Mesenchymal stem cell (in vitro differentiated cells and primary cell): Measurements from ENCODE around the gene EFCAB6.

Source experiments
- DNase-seq: peaks from one replicate; pipeline ENCODE4 v3.0.0-alpha.2; 2013
- H2AFZ ChIP-seq: one replicate; pipeline ENCODE4 v1.6.1; 2013; ENCODE audit warnings: low read depth, mild to moderate bottlenecking, control low read depth, inconsistent platforms, low read length, moderate library complexity
- H2AK5ac ChIP-seq: 2 replicates; pipeline ENCODE4 v1.6.1; 2013; ENCODE audit warnings: low read length, moderate library complexity, mild to moderate bottlenecking, inconsistent platforms; ENCODE audit not compliant: severe bottlenecking
- H2BK120ac ChIP-seq: one replicate; pipeline ENCODE4 v1.6.1; 2013; ENCODE audit warnings: low read depth, mild to moderate bottlenecking, inconsistent platforms, low read length, moderate library complexity
- H2BK12ac ChIP-seq, 2 experiments: one replicate each; pipeline ENCODE4 v1.6.1; 2013; ENCODE audit warnings: inconsistent platforms in 2 of 2, low read length in 2 of 2, mild to moderate bottlenecking in 2 of 2, moderate library complexity in 2 of 2, control low read depth in 1 of 2
- H2BK15ac ChIP-seq: one replicate; pipeline ENCODE4 v1.6.1; 2013; ENCODE audit warnings: mild to moderate bottlenecking, low read depth, inconsistent platforms; ENCODE audit not compliant: poor library complexity, severe bottlenecking
- H2BK5ac ChIP-seq: 2 replicates; pipeline ENCODE4 v1.6.1; 2013; ENCODE audit warnings: low read depth, mild to moderate bottlenecking, low read length, control low read depth, inconsistent platforms; ENCODE audit not compliant: poor library complexity, severe bottlenecking
- H3K14ac ChIP-seq, 2 experiments: one replicate each; pipeline ENCODE4 v1.6.1; 2013; ENCODE audit warnings: inconsistent platforms in 2 of 2, low read length in 2 of 2, control low read depth in 1 of 2, mild to moderate bottlenecking in 1 of 2, moderate library complexity in 1 of 2
- H3K18ac ChIP-seq, 2 experiments: one replicate each; pipeline ENCODE4 v1.6.1; 2013; ENCODE audit warnings: inconsistent platforms in 2 of 2, low read length in 2 of 2, control low read depth in 1 of 2, low read depth in 1 of 2, mild to moderate bottlenecking in 1 of 2
- H3K23ac ChIP-seq, 2 experiments: one replicate each; pipeline ENCODE4 v1.6.1; 2013; ENCODE audit warnings: inconsistent platforms in 2 of 2, low read length in 2 of 2, mild to moderate bottlenecking in 2 of 2, moderate library complexity in 2 of 2, control low read depth in 1 of 2
- H3K27ac ChIP-seq: 2 replicates; pipeline ENCODE4 v1.5.1; 2013; ENCODE audit warnings: mild to moderate bottlenecking, moderate library complexity, low read length, control low read depth, inconsistent platforms; ENCODE audit not compliant: poor library complexity, severe bottlenecking
- H3K27me3 ChIP-seq, 2 experiments: 2 replicates each; pipeline versions ENCODE4 v1.6.1 to v1.7.0; 2013; ENCODE audit warnings: low read length in 2 of 2, mild to moderate bottlenecking in 2 of 2, moderate library complexity in 2 of 2, control low read depth in 1 of 2, inconsistent platforms in 1 of 2; ENCODE audit not compliant: control insufficient read depth in 1 of 2, insufficient read depth in 1 of 2
- H3K36me3 ChIP-seq, 2 experiments: 2 replicates each; pipeline versions ENCODE4 v1.6.1 to v1.7.0; 2013; ENCODE audit warnings: low read length in 2 of 2, control low read depth in 1 of 2, inconsistent platforms in 1 of 2, low read depth in 1 of 2, mild to moderate bottlenecking in 1 of 2; ENCODE audit not compliant: insufficient read depth in 2 of 2, control insufficient read depth in 1 of 2
- H3K4ac ChIP-seq, 2 experiments: one replicate each; pipeline ENCODE4 v1.6.1; 2013; ENCODE audit warnings: inconsistent platforms in 2 of 2, low read length in 2 of 2, mild to moderate bottlenecking in 2 of 2, moderate library complexity in 2 of 2, control low read depth in 1 of 2, low read depth in 1 of 2
- H3K4me1 ChIP-seq: 2 replicates; pipeline ENCODE4 v1.6.1; 2013; ENCODE audit warnings: low read depth, low read length, control low read depth; ENCODE audit not compliant: control insufficient read depth, insufficient read depth
- H3K4me2 ChIP-seq: 2 replicates; pipeline ENCODE4 v1.6.1; 2013; ENCODE audit warnings: low read length, mild to moderate bottlenecking, inconsistent platforms; ENCODE audit not compliant: poor library complexity, severe bottlenecking
- H3K4me3 ChIP-seq, 2 experiments: 2 replicates each; pipeline versions ENCODE4 v1.5.1 to v1.7.0; 2013; ENCODE audit warnings: low read length in 2 of 2, mild to moderate bottlenecking in 2 of 2, control low read depth in 1 of 2, low read depth in 1 of 2; ENCODE audit not compliant: insufficient read depth in 1 of 2
- H3K79me1 ChIP-seq: replicated peaks from 2 replicates; pipeline ENCODE4 v1.6.1; 2013; ENCODE audit warnings: mild to moderate bottlenecking, control low read depth, low read length, inconsistent platforms; ENCODE audit not compliant: poor library complexity, severe bottlenecking
- H3K9ac ChIP-seq: 2 replicates; pipeline ENCODE4 v1.7.0; 2013; ENCODE audit warnings: mild to moderate bottlenecking, low read length, moderate library complexity
- H3K9me3 ChIP-seq: 2 replicates; pipeline ENCODE4 v1.7.0; 2013; ENCODE audit warnings: mild to moderate bottlenecking, low read length; ENCODE audit not compliant: control insufficient read depth
- H4K8ac ChIP-seq: one replicate; pipeline ENCODE4 v1.6.1; 2013; ENCODE audit warnings: inconsistent platforms, mild to moderate bottlenecking, low read length, moderate library complexity
- H4K91ac ChIP-seq: one replicate; pipeline ENCODE4 v1.6.1; 2013; ENCODE audit warnings: mild to moderate bottlenecking, low read length, inconsistent platforms
- WGBS: methylation state at CpG from one replicate; pipeline ENCODE4 v1.1.7; 2013; ENCODE audit warnings: mixed read lengths; 5-methylcytosine and 5-hydroxymethylcytosine counted together

EFCAB6 gene

GRCh38 chr22:43747877-43748276 is 64.2 kb downstream of the EFCAB6 start:
- Histone ChIP-seq H3K23ac (no peak overlapping the region), H3K27ac (no peak overlapping the region), H2AK5ac (no peak overlapping the region), H3K9ac (no peak overlapping the region), H3K18ac (no peak overlapping the region), H2BK15ac (no peak overlapping the region), H3K4me3 (no peak overlapping the region), H2BK120ac (no peak overlapping the region), H3K14ac (no peak overlapping the region), H4K91ac (no peak overlapping the region), H3K4me2 (no peak overlapping the region), H3K36me3 (no peaks in the 10 kb centered on the region), H3K9me3 (no peaks in the 10 kb centered on the region), H3K4ac (no peak overlapping the region), H3K79me1 (no peaks in the 10 kb centered on the region), H3K27me3 (peaks cover 10 to 34% of the 10 kb centered on the region in 2 experiments), H2BK5ac (no peak overlapping the region), H4K8ac (no peak overlapping the region), H3K4me1 (no peaks in the 10 kb centered on the region), H2BK12ac (no peak overlapping the region), H2AFZ (no peak overlapping the region)
- no peak for DNase-seq
- 95% methylated on average over 6 of the region's 6 CpGs for WGBS

- DNase-seq: no peak
- Histone ChIP-seq H2BK120ac (no peak overlapping the region), H4K8ac (no peak overlapping the region), H2BK12ac (no peak overlapping the region), H2AFZ (no peak overlapping the region), H2BK15ac (no peak overlapping the region), H3K4me1 (no peaks in the 10 kb centered on the region), H3K4ac (no peak overlapping the region), H3K9ac (no peak overlapping the region), H2AK5ac (no peak overlapping the region), H3K9me3 (no peaks in the 10 kb centered on the region), H3K27ac (no peak overlapping the region), H3K18ac (no peak overlapping the region), H3K4me3 (no peak overlapping the region), H3K4me2 (no peak overlapping the region), H3K23ac (no peak overlapping the region), H3K36me3 (no peaks in the 10 kb centered on the region), H4K91ac (no peak overlapping the region), H3K27me3 (peaks cover 10 to 34% of the 10 kb centered on the region in 2 experiments), H3K79me1 (no peaks in the 10 kb centered on the region), H2BK5ac (no peak overlapping the region), H3K14ac (no peak overlapping the region)
- 88% methylated on average over 6 of the region's 6 CpGs for WGBS
Observed at GRCh38 chr22:43747058-43747457, 65.0 kb downstream of the EFCAB6 start.

- no peak for DNase-seq
- WGBS: 84% methylated on average over 13 of the region's 13 CpGs
- H3K4me2 ChIP-seq: no peak overlapping the region
- H3K9ac ChIP-seq: no peak overlapping the region
- no peaks in the 10 kb centered on the region for H3K9me3 ChIP-seq
- no peak overlapping the region for H3K4me3 ChIP-seq
- no peak overlapping the region for H4K8ac ChIP-seq
- H3K4ac ChIP-seq: no peak overlapping the region
- H3K79me1 ChIP-seq: no peaks in the 10 kb centered on the region
- H2BK12ac ChIP-seq: no peak overlapping the region
- H3K23ac ChIP-seq: no peak overlapping the region
- H3K14ac ChIP-seq: no peak overlapping the region
- H2BK15ac ChIP-seq: no peak overlapping the region
- no peaks in the 10 kb centered on the region for H3K4me1 ChIP-seq
- H4K91ac ChIP-seq: no peak overlapping the region
- no peak overlapping the region for H2AK5ac ChIP-seq
- H2BK120ac ChIP-seq: no peak overlapping the region
- H3K36me3 ChIP-seq: no peaks in the 10 kb centered on the region
- H3K27me3 ChIP-seq: peaks cover 10 to 46% of the 10 kb centered on the region in 2 experiments
- no peak overlapping the region for H2BK5ac ChIP-seq
- H3K18ac ChIP-seq: no peak overlapping the region
- no peak overlapping the region for H2AFZ ChIP-seq
- H3K27ac ChIP-seq: no peak overlapping the region
Observed at GRCh38 chr22:43745783-43746356, 66.2 kb downstream of the EFCAB6 start.

GRCh38 chr22:43745411-43745770 is 66.7 kb downstream of the EFCAB6 start:
- Histone ChIP-seq H3K18ac (no peak overlapping the region), H4K91ac (no peak overlapping the region), H2AFZ (no peak overlapping the region), H3K4me1 (no peaks in the 10 kb centered on the region), H3K4me3 (no peak overlapping the region), H3K36me3 (no peaks in the 10 kb centered on the region), H3K4ac (no peak overlapping the region), H3K14ac (no peak overlapping the region), H3K4me2 (no peak overlapping the region), H4K8ac (no peak overlapping the region), H2BK15ac (no peak overlapping the region), H3K79me1 (no peaks in the 10 kb centered on the region), H3K27me3 (peaks cover 10 to 51% of the 10 kb centered on the region in 2 experiments), H3K9me3 (no peaks in the 10 kb centered on the region), H2BK12ac (no peak overlapping the region), H2AK5ac (no peak overlapping the region), H2BK5ac (no peak overlapping the region), H3K27ac (no peak overlapping the region), H2BK120ac (no peak overlapping the region), H3K9ac (no peak overlapping the region), H3K23ac (no peak overlapping the region)
- no peak for DNase-seq
- 82% methylated on average over 5 of the region's 7 CpGs for WGBS
